GM12878 (cell line): ENCODE results near the gene TFAM. TPM values are rescaled to one million over a fixed set of nuclear protein-coding genes. Genes with fewer than 3 reads are reported as not detected.

Source experiments
- ATAC-seq: fragments of 200-7000 bp; cut with Tn5 transposase; 3 replicates; pipeline ENCODE4 v1.9.1; 2020; ENCODE audit warnings: mild to moderate bottlenecking, moderate library complexity
- BruUV-seq: library from RNA; stranded (reverse); fragments of 400-500 nt; replicated peaks from 2 replicates; lab custom pipeline; 2021; lab: Mats Ljungman, UMichigan
- CTCF ChIA-PET: fragments of 300-600 bp; sonication (Branson Sonifier 250); formaldehyde crosslinking; extraction: SDS; loops from one replicate; lab custom pipeline; 2021; ENCODE audit warnings: inconsistent platforms; lab: Yijun Ruan, JAX
- POLR2A ChIA-PET: fragments of 350-600 bp; formaldehyde crosslinking; extraction: SDS; loops from one replicate; lab custom pipeline; 2021; ENCODE audit warnings: inconsistent platforms; lab: Charles Lee
- RAD21 ChIA-PET: fragments of 300-600 bp; sonication (Branson Sonifier 250); formaldehyde crosslinking; loops from one replicate; lab custom pipeline; 2023; ENCODE audit warnings: antibody characterized with exemption; ENCODE audit not compliant: unreplicated experiment; lab: Charles Lee
- SMC1A ChIA-PET: fragments of 300-600 bp; sonication (Branson Sonifier 250); formaldehyde crosslinking; loops from one replicate; lab custom pipeline; 2023; ENCODE audit not compliant: unreplicated experiment, uncharacterized antibody; lab: Charles Lee
- DNase-seq: peaks from one replicate; pipeline ENCODE4 v3.0.0-alpha.2; 2011; ENCODE audit warnings: low read depth, low spot score
- FAIRE-seq: peaks from 3 replicates; lab custom pipeline; 2011; peaks lifted over from hg19 to GRCh38; lab: Jason Lieb, UNC
- H2AFZ ChIP-seq: 2 replicates; pipeline ENCODE4 v1.6.0; 2011; ENCODE audit warnings: low read depth, low read length, control low read depth; ENCODE audit not compliant: control insufficient read depth
- H3K27ac ChIP-seq: 2 replicates; pipeline ENCODE4 v1.5.1; 2011; ENCODE audit warnings: control low read depth; ENCODE audit not compliant: control insufficient read depth, insufficient read depth
- H3K27me3 ChIP-seq, 2 experiments: replicated peaks in 1 of 2; 2 replicates each; pipeline versions ENCODE4 v1.6.0 to v1.6.1; 2011; ENCODE audit warnings: low read length in 1 of 2; ENCODE audit not compliant: control insufficient read depth in 2 of 2, insufficient read depth in 2 of 2
- H3K36me3 ChIP-seq, 2 experiments: 2 replicates each; pipeline ENCODE4 v1.5.1; 2011; ENCODE audit warnings: low read length in 1 of 2; ENCODE audit not compliant: control insufficient read depth in 2 of 2, insufficient read depth in 2 of 2
- H3K4me1 ChIP-seq: 2 replicates; pipeline ENCODE4 v1.6.1; 2011; ENCODE audit warnings: mild to moderate bottlenecking, low read length, moderate library complexity, mixed read lengths; ENCODE audit not compliant: control insufficient read depth, insufficient read depth
- H3K4me2 ChIP-seq: 2 replicates; pipeline ENCODE4 v1.6.0; 2011; ENCODE audit warnings: control low read depth; ENCODE audit not compliant: control insufficient read depth, insufficient read depth
- H3K4me3 ChIP-seq: fragments of 200-600 bp; sonication (generic); 2 replicates; pipeline ENCODE4 v1.5.1; 2016
- H3K79me2 ChIP-seq: 2 replicates; pipeline ENCODE4 v1.6.0; 2011; ENCODE audit warnings: low read length; ENCODE audit not compliant: control insufficient read depth, insufficient read depth
- H3K9ac ChIP-seq: 2 replicates; pipeline ENCODE4 v1.8.0; 2011; ENCODE audit warnings: low read length, control low read depth, mixed read lengths; ENCODE audit not compliant: control insufficient read depth, insufficient read depth
- H3K9me3 ChIP-seq: replicated peaks from 3 replicates; pipeline ENCODE4 v1.5.1; 2011; ENCODE audit warnings: mild to moderate bottlenecking, low read length; ENCODE audit not compliant: control insufficient read depth, insufficient read depth
- H4K20me1 ChIP-seq: 2 replicates; pipeline ENCODE4 v1.6.0; 2011; ENCODE audit not compliant: control insufficient read depth, insufficient read depth
- ATF2 ChIP-seq: IDR thresholded peaks from 2 replicates; pipeline ENCODE4 v1.6.1; 2012; ENCODE audit warnings: low read length, inconsistent platforms
- BCLAF1 ChIP-seq: fragments of 450-650 bp; IDR thresholded peaks from 2 replicates; pipeline ENCODE4 v1.6.1; 2017; ENCODE audit warnings: antibody characterized with exemption, mild to moderate bottlenecking, moderate library complexity
- CBFB ChIP-seq: IDR thresholded peaks from 2 replicates; pipeline ENCODE4 v1.6.1; 2016; ENCODE audit warnings: antibody characterized with exemption, low read depth
- CBX3 ChIP-seq: fragments of 200-600 bp; sonication (generic); IDR thresholded peaks from 2 replicates; pipeline ENCODE4 v1.6.1; 2016; ENCODE audit warnings: low read depth, borderline replicate concordance
- FOXK2 ChIP-seq: fragments of 450-650 bp; IDR thresholded peaks from 2 replicates; pipeline ENCODE4 v1.6.1; 2017; ENCODE audit warnings: mild to moderate bottlenecking, moderate library complexity
- HCFC1 ChIP-seq: fragments of 150-350 bp; IDR thresholded peaks from 2 replicates; pipeline ENCODE4 v1.6.1; 2014; ENCODE audit warnings: low read length
- MLLT1 ChIP-seq: fragments of 450-650 bp; IDR thresholded peaks from 2 replicates; pipeline ENCODE4 v1.6.1; 2016; ENCODE audit warnings: mild to moderate bottlenecking
- MTA3 ChIP-seq: IDR thresholded peaks from 2 replicates; pipeline ENCODE4 v1.6.1; 2012; ENCODE audit warnings: low read length, inconsistent platforms, borderline replicate concordance
- NFIC ChIP-seq: IDR thresholded peaks from 2 replicates; pipeline ENCODE4 v1.6.1; 2012; ENCODE audit warnings: low read depth, mild to moderate bottlenecking, inconsistent platforms, low read length, moderate library complexity
- ZNF274 ChIP-seq: IDR thresholded peaks from one replicate; pipeline ENCODE4 v1.8.0; 2011; ENCODE audit not compliant: insufficient read length, insufficient read depth
- in situ Hi-C: fragments of 300-500 bp; cut with MboI; formaldehyde crosslinking; loops from 9 replicates; pipeline ENCODE4 v1.14.3; 2018; ENCODE audit warnings: mixed read lengths
- intact Hi-C: fragments of 100-400 bp; cut with micrococcal nuclease; formaldehyde crosslinking; loops from one replicate; pipeline ENCODE4 v1.14.2; 2022; ENCODE audit not compliant: unreplicated experiment
- polyA plus RNA-seq, 11 experiments: library from polyadenylated mRNA; depleted of rRNA in 4 of 11; unstranded in 6 of 11; stranded (reverse) in 5 of 11; fragments of >200 nt; fragmentation: Nextera tagmentation in 4 of 11; fragmentation: Illumina TruSeq in 1 of 11; extraction: Ambion mirVana in 4 of 11; extraction: Trizol in 1 of 11; gene quantifications; 1 replicate in 1 of 11; 2 replicates in 10 of 11; pipeline versions ENCODE4 v1.2.1 to v1.2.3, GENCODE V29; 2011 to 2016; ENCODE audit warnings: inconsistent platforms in 2 of 11, missing spikeins in 2 of 11, low read depth in 1 of 11
- total RNA-seq, 4 experiments: library from RNA; depleted of rRNA in 3 of 4; stranded (reverse); fragments of >200 nt in 3 of 4; fragmentation: Illumina TruSeq in 1 of 4; extraction: Trizol in 1 of 4; gene quantifications; 2 replicates each; pipeline versions ENCODE4 v1.2.1 to v1.2.3, GENCODE V29; 2013 to 2021

Gene TFAM
- total and polyA plus RNA-seq, 10 of the 15 experiments (the other 5 are each of a cell fraction or from before 2014, with no cell fraction given), result 44.9 to 135 (median 93.3) TPM

- CTCF ChIA-PET, result interaction anchor here (1.0 to 6.9 kb wide), 3 partner anchors 12 to 105 kb away, joined by 3 to 44 read pairs (median 6); partner anchors contain the start of gene TFAM
Observed at GRCh38 chr10:58396057-58396456, 10.8 kb downstream of the TFAM start.

More at GRCh38 chr10:58396057-58396456, 10.8 kb downstream of the TFAM start:
- Histone ChIP-seq H3K27me3 (no peaks in the 10 kb centered on the region), H3K36me3 (peaks cover 0 to 16% of the 10 kb centered on the region in 2 experiments), H2AFZ (no peak overlapping the region), H4K20me1 (no peaks in the 10 kb centered on the region), H3K27ac (no peak overlapping the region), H3K4me1 (no peaks in the 10 kb centered on the region), H3K4me3 (no peak overlapping the region), H3K9me3 (no peaks in the 10 kb centered on the region), H3K9ac (no peak overlapping the region), H3K79me2 (peaks cover 5% of the 10 kb centered on the region), H3K4me2 (no peak overlapping the region)
- in situ Hi-C loops, result no loop called here
- DNase-seq (no peak), FAIRE-seq (no peak), ATAC-seq (no peak)
- TF ChIP-seq ATF2 (no peak), FOXK2 (no peak), CBFB (no peak), MTA3 (no peak), ZNF274 (no peak), NFIC (no peak), CBX3 (no peak), BCLAF1 (no peak), MLLT1 (no peak), HCFC1 (no peak)
- BruUV-seq, result no TSS peak
- intact Hi-C loops, result no loop called here
- POLR2A ChIA-PET, result no interaction called here
- SMC1A ChIA-PET, result interaction anchor here (1.2 kb wide), 1 partner anchor 9 kb away, joined by 3 read pairs; no protein-coding TSS in a partner anchor
- RAD21 ChIA-PET, result no interaction called here
